ENCODE data around the gene UPK2.
"Not testable (repeated sequence)": the region's sequence is repeated elsewhere in the genome, so short reads cannot be mapped to it uniquely, and the experiment has no call there.

The UPK2 gene

DNA sequence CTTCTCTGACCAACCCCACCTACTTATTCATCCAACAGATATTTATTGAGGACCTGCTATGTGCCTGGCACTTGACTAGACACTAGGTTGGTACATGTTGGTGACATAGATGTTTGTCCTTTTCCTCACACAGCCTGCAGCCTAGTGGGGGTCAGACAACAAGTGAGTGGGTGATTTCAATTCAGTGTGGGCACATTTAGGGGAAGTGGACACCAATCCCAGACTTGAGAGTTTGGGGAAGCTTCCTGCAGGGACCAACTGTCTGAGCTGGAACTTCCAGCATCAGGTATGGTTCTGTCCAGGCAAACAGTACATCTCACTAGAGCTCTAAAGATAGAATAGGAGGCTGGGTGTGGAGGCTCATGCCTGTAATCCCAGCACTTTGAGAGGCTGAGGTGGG, 24.5 kb upstream of the UPK2 start:
- Histone ChIP-seq H3K4me1 (ENCODE audit: control insufficient read depth, insufficient read depth, low read length) (peaks cover 14% of the 10 kb centered on the region), H3K4me2 (ENCODE audit: low read length) (no peak overlapping the region)

DNA sequence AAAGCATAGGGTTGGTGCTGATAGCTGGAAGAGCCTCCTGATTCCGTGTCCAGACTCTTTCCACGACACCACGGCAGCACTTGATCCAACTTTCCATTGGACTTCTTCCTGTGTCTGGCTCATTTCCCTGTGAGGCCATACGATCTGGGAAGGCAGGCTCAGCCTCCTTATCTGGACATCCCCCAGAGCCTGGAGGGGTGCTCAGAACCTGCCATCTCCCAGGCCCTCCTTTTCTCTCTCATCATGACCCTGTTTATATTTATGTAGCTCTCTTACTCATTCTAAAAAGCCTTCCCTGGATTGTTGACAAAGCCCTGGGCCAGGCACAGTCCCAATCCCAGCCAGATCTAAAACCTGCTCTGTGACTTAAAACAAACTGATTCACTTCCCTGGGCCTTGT, 22.6 kb upstream of the UPK2 start:
- no peak overlapping the region for H3K4me2 ChIP-seq (ENCODE audit: low read length)
- H3K36me3 ChIP-seq (ENCODE audit: insufficient read depth, low read length), result no peaks in the 10 kb centered on the region
- H3K9me3 ChIP-seq (replicated peaks; ENCODE audit: low read length), result no peaks in the 10 kb centered on the region
- no peak overlapping the region for H3K9ac ChIP-seq (ENCODE audit: low read depth, low read length)
- peaks cover 11% of the 10 kb centered on the region for H3K27me3 ChIP-seq (ENCODE audit: control insufficient read depth, insufficient read depth, low read length)
- H3K4me3 ChIP-seq (ENCODE audit: low read length), result no peak overlapping the region
- H3K4me1 ChIP-seq (ENCODE audit: control insufficient read depth, insufficient read depth, low read length), result peaks cover 7% of the 10 kb centered on the region

More for the DNA sequence above, 24.5 kb upstream of the UPK2 start:
- Histone ChIP-seq H3K4me3 (ENCODE audit: low read length) (no peak overlapping the region), H3K27me3 (ENCODE audit: control insufficient read depth, insufficient read depth, low read length) (peaks cover 11% of the 10 kb centered on the region), H3K9me3 (replicated peaks; ENCODE audit: low read length) (no peaks in the 10 kb centered on the region), H3K36me3 (ENCODE audit: insufficient read depth, low read length) (no peaks in the 10 kb centered on the region), H3K9ac (ENCODE audit: low read depth, low read length) (no peak overlapping the region)

DNA sequence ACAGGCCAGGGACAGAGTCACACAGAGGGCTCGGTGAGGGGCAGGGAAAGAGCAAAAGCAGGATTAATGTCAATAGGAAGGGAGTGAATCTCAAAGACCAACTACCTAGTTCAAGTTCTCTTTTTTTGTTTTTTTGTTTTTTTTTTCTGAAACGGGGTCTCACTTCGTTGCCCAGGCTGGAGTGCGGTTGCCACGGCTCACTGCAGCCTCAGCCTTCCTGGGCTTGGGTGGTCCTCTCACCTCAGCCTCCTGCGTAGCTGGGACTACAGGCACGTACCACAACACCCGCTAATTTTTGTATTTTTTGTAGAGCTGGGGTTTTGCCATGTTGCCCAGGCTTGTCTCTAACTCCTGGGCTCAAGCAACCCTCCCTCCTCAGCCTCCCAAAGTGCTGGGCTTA, 20.7 kb upstream of the UPK2 start:
- Histone ChIP-seq H3K9me3 (replicated peaks; ENCODE audit: low read length) (no peaks in the 10 kb centered on the region), H3K4me1 (ENCODE audit: control insufficient read depth, insufficient read depth, low read length) (peaks cover 6% of the 10 kb centered on the region), H3K36me3 (ENCODE audit: insufficient read depth, low read length) (no peaks in the 10 kb centered on the region), H3K4me2 (ENCODE audit: low read length) (no peak overlapping the region), H3K27me3 (ENCODE audit: control insufficient read depth, insufficient read depth, low read length) (peaks cover 15% of the 10 kb centered on the region), H3K9ac (ENCODE audit: low read depth, low read length) (no peak overlapping the region), H3K4me3 (ENCODE audit: low read length) (no peak overlapping the region)

DNA sequence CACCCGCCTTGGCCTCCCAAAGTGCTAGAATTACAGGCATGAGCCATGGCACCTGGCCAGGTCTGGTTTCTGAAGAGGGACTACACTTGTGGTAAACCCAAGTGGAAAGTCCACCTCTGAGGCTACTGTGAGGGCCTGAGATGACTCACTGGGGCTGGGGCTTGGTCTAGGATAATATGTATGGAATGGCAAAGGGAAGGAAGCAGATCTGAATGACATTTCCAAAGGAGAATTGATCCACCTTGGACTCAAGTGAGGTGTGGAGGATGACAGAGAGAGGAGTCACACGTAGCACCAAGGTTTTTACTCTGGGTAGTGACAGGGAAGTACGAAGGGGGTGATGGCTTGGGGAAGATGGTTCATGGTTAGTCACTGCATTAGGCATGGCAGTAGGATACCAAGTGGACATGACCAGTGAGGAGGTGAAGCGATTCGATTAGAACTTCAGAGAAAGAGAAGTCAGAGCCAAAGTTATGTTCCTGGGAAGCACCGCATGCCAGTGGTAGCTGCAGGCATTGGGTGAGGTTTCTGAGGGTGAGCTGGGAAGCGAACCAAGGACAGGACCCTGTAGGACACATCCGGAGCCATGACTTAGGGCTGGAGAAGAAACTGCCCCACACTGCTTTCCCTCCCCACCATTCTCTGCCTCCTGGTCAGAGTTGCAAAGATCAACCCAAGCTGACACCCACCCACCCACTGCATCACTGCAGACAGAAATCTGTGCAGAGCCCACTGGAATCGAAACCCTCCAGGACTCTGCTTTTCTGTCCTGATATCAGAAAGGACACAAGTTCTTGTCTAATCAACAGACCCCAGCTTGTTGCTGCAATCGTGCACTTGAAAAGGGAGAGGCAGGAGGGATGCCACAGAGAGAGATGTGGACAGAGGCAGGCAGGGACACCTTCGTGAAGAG, 17.4 kb upstream of the UPK2 start:
- H3K4me1 ChIP-seq (ENCODE audit: control insufficient read depth, insufficient read depth, low read length), result peaks cover 6% of the 10 kb centered on the region
- H3K9me3 ChIP-seq (replicated peaks; ENCODE audit: low read length), result no peaks in the 10 kb centered on the region
- peaks cover 17% of the 10 kb centered on the region for H3K27me3 ChIP-seq (ENCODE audit: control insufficient read depth, insufficient read depth, low read length)
- no peak overlapping the region for H3K9ac ChIP-seq (ENCODE audit: low read depth, low read length)
- H3K4me3 ChIP-seq (ENCODE audit: low read length), result no peak overlapping the region
- no peaks in the 10 kb centered on the region for H3K36me3 ChIP-seq (ENCODE audit: insufficient read depth, low read length)
- no peak overlapping the region for H3K4me2 ChIP-seq (ENCODE audit: low read length)

DNA sequence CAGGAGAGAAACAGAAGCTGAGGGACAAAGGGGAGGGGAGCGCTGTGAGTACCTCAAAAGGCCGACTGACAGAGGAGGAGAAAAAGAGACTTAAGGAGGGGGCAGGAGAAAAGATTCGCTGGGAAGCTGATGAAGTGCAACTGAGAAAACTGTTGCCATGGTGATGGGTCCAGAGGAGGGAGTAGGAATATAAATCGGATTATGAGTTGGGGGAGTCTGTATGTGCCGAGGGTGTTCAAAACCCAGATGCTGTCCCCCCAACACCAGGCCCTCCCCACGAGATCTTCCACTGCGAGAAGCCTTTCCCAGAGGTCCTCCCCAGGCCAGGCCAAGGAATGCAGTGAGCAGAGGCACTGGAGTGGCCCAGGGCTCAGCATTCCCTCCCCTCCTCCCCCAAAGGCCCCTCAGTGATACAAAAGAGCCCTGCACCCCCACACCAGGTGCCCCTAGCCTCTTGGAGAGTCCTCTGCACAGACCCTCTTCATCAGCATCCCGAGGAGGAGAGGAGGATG, 16.6 kb upstream of the UPK2 start:
- H3K9ac ChIP-seq (ENCODE audit: low read depth, low read length), result no peak overlapping the region

DNA sequence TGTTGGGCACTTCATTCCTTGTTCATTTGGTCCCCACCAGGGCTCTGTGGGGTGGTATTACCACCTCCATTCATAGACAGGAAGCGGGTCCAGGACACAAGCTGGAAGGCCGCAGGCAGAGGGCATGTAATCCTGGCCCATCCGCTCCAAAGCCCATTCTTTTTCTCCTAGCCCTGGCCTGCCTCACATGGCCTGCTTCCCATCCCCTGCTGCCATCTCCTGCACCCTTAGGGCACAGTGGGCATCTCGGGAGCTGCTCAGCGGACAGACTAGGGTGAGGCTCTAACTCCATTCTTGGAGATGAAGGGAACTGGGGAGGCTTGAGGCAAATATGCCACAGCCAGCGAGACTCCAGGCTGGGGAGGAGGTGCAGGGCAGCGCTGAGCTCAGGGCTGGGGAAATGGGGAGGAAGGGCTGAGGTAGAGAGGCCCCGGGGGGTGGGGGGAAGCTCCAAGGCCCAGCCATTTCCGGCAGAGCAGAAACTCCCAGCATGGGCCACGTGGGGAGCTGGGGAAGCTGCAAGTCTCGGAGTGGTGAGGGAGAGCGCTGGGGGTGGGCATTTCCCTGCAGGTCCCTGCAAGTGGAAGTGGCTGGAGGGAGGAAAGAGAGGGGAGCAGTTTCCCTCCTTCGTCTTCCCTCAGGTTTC, 16.0 kb upstream of the UPK2 start:
- Histone ChIP-seq H3K4me2 (ENCODE audit: low read length) (no peak overlapping the region), H3K27me3 (ENCODE audit: control insufficient read depth, insufficient read depth, low read length) (peaks cover 20% of the 10 kb centered on the region), H3K4me1 (ENCODE audit: control insufficient read depth, insufficient read depth, low read length) (peaks cover 6% of the 10 kb centered on the region), H3K9me3 (replicated peaks; ENCODE audit: low read length) (no peaks in the 10 kb centered on the region), H3K9ac (ENCODE audit: low read depth, low read length) (no peak overlapping the region), H3K36me3 (ENCODE audit: insufficient read depth, low read length) (no peaks in the 10 kb centered on the region), H3K4me3 (ENCODE audit: low read length) (no peak overlapping the region)

More for the DNA sequence above, 16.6 kb upstream of the UPK2 start:
- H3K4me1 ChIP-seq (ENCODE audit: control insufficient read depth, insufficient read depth, low read length), result peaks cover 6% of the 10 kb centered on the region
- H3K4me3 ChIP-seq (ENCODE audit: low read length), result no peak overlapping the region
- no peak overlapping the region for H3K4me2 ChIP-seq (ENCODE audit: low read length)
- H3K27me3 ChIP-seq (ENCODE audit: control insufficient read depth, insufficient read depth, low read length), result peaks cover 17% of the 10 kb centered on the region
- no peaks in the 10 kb centered on the region for H3K9me3 ChIP-seq (replicated peaks; ENCODE audit: low read length)
- no peaks in the 10 kb centered on the region for H3K36me3 ChIP-seq (ENCODE audit: insufficient read depth, low read length)

DNA sequence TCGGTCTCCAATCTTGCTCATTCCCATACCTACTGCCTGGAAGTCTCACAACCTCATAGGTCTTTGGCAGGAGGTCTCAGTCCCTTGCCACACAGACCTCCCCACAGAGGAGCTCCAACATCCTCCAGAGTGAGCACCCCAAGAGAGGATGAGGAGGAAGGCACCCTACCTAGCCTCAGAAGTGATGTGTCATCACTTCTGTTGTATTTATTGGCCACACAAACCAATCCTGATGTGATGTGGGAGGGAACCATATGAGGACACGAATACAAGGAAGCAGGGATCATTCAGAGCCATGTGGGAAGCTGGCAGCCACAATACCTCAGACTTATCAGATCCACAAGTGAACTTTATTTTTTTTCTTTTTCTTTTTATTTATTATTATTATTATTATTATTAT, 9.0 kb upstream of the UPK2 start:
- Histone ChIP-seq H3K4me3 (ENCODE audit: low read length) (no peak overlapping the region), H3K4me1 (ENCODE audit: control insufficient read depth, insufficient read depth, low read length) (no peaks in the 10 kb centered on the region), H3K9me3 (replicated peaks; ENCODE audit: low read length) (no peaks in the 10 kb centered on the region), H3K36me3 (ENCODE audit: insufficient read depth, low read length) (no peaks in the 10 kb centered on the region), H3K9ac (ENCODE audit: low read depth, low read length) (no peak overlapping the region), H3K4me2 (ENCODE audit: low read length) (no peak overlapping the region), H3K27me3 (ENCODE audit: control insufficient read depth, insufficient read depth, low read length) (peaks cover 44% of the 10 kb centered on the region)

DNA sequence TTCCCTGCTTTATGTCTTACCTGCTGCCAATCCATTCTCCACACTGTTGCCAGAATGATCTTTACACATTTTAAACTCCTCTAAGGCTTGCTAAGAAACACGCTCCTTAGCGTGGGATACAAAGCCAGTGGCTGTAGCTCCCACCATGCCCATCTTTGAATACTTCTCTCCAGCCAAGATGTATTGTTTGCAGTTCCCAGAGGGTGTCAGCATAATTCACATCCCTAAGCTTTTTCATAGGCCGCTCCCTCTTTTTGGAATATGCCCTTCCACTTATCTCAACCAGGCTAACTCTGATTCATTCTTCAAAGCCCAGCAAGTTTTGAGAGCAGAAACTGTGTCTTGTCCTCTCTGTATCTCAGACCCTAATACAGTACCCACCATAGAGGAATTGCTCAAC, 8.1 kb upstream of the UPK2 start:
- H3K27me3 ChIP-seq (ENCODE audit: control insufficient read depth, insufficient read depth, low read length), result peaks cover 45% of the 10 kb centered on the region
- H3K9ac ChIP-seq (ENCODE audit: low read depth, low read length), result no peak overlapping the region
- no peaks in the 10 kb centered on the region for H3K4me1 ChIP-seq (ENCODE audit: control insufficient read depth, insufficient read depth, low read length)
- no peak overlapping the region for H3K4me3 ChIP-seq (ENCODE audit: low read length)
- H3K36me3 ChIP-seq (ENCODE audit: insufficient read depth, low read length), result no peaks in the 10 kb centered on the region
- H3K4me2 ChIP-seq (ENCODE audit: low read length), result no peak overlapping the region
- H3K9me3 ChIP-seq (replicated peaks; ENCODE audit: low read length), result no peaks in the 10 kb centered on the region

DNA sequence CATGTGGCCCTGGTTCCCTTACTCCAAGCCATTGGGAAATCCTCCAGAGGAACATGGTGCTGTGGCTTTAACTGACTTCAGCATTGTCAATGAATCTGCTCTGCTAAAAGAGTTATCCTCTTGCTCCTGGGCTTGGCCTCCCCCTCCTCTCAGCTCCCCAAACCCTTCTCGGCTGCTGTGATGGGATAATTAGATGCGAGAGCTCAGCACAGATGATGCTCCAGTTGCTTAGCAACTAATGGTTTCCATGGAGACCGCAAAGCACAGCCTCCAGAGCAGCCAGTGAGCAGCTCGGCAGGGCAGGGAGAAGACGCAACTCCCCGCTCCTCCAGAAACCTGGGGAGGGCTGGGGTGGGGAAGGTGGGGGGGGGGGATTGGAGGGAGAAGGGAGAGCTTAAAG, 2.8 kb upstream of the UPK2 start:
- Histone ChIP-seq H3K9ac (ENCODE audit: low read depth, low read length) (no peak overlapping the region), H3K36me3 (ENCODE audit: insufficient read depth, low read length) (no peaks in the 10 kb centered on the region), H3K27me3 (ENCODE audit: control insufficient read depth, insufficient read depth, low read length) (peaks cover 46% of the 10 kb centered on the region), H3K4me3 (ENCODE audit: low read length) (no peak overlapping the region), H3K9me3 (replicated peaks; ENCODE audit: low read length) (no peaks in the 10 kb centered on the region), H3K4me2 (ENCODE audit: low read length) (no peak overlapping the region), H3K4me1 (ENCODE audit: control insufficient read depth, insufficient read depth, low read length) (no peaks in the 10 kb centered on the region)

DNA sequence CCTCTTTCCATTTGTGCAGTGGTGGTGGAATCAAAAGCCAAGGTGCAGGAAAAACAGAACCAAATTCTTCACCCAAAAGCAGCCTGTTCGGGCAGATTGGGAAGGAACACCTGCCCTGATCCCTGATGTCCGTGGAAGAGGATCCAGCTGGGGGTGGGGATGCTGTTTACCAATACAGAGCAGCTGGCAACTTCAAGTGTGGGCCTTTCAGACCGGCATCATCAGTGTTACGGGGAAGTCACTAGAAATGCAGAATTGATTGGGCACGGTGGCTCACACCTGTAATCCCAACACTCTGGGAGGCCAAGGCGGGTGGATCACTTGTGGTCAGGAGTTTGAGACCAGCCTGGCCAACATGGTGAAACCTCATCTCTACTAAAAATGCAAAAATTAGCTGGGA, 2.1 kb upstream of the UPK2 start:
- peaks cover 48% of the 10 kb centered on the region for H3K27me3 ChIP-seq (ENCODE audit: control insufficient read depth, insufficient read depth, low read length)
- H3K36me3 ChIP-seq (ENCODE audit: insufficient read depth, low read length); H3K4me3 ChIP-seq (ENCODE audit: low read length); H3K4me1 ChIP-seq (ENCODE audit: control insufficient read depth, insufficient read depth, low read length); H3K4me2 ChIP-seq (ENCODE audit: low read length); H3K9me3 ChIP-seq (replicated peaks; ENCODE audit: low read length); H3K9ac ChIP-seq (ENCODE audit: low read depth, low read length): not testable (repeated sequence)

DNA sequence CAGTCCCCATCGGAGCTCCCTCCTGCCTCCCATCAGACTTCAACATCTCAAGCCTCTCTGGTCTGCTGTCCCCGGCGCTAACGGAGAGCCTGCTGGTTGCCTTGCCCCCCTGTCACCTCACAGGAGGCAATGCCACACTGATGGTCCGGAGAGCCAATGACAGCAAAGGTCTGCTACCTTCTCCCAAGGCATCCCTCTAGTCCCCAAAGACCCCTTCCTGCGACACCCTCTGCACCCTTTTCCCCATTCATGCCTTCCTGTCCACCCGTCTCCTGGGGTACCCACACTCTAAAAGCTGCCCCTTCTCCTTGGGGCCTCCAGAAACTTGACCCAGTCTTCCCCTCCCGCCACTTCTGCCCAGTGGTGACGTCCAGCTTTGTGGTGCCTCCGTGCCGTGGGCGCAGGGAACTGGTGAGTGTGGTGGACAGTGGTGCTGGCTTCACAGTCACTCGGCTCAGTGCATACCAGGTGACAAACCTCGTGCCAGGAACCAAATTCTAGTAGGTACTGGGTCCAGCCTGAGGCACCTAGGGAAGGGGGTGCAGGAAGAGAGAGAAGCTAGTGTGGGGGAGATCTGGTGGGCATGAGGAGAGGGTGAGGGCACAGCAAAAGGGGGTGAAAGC, 860 bp downstream of the UPK2 start:
- H3K9me3 ChIP-seq (replicated peaks; ENCODE audit: low read length), result no peaks in the 10 kb centered on the region
- H3K4me2 ChIP-seq (ENCODE audit: low read length), result no peak overlapping the region
- no peak overlapping the region for H3K9ac ChIP-seq (ENCODE audit: low read depth, low read length)
- no peak overlapping the region for H3K4me3 ChIP-seq (ENCODE audit: low read length)
- H3K36me3 ChIP-seq (ENCODE audit: insufficient read depth, low read length), result no peaks in the 10 kb centered on the region
- H3K4me1 ChIP-seq (ENCODE audit: control insufficient read depth, insufficient read depth, low read length), result no peaks in the 10 kb centered on the region
- H3K27me3 ChIP-seq (ENCODE audit: control insufficient read depth, insufficient read depth, low read length), result peaks cover 57% of the 10 kb centered on the region
